Left lung (tissue), 10 donors: ENCODE results near the gene RANBP17. TPM values are rescaled to one million over a fixed set of nuclear protein-coding genes. Genes with fewer than 3 reads are reported as not detected.
"Not testable (repeated sequence)": the region's sequence is repeated elsewhere in the genome, so short reads cannot be mapped to it uniquely, and the experiment has no call there.

Source experiments
- ATAC-seq: fragments of 200-7000 bp; cut with Tn5 transposase; one replicate; pipeline ENCODE4 v1.9.1; 2020; ENCODE audit warnings: moderate library complexity
- DNase-seq, 4 donors: peaks; one replicate each; pipeline ENCODE4 v3.0.0-alpha.2; 2013 to 2020
- H3K27ac ChIP-seq, 2 donors: fragments of 200-600 bp; sonication (generic) in 1 of 2; one replicate each; pipeline versions ENCODE4 v1.5.0 to v1.8.0; 2020 to 2021
- H3K27me3 ChIP-seq, 2 donors: fragments of 200-600 bp; sonication (generic) in 1 of 2; one replicate each; pipeline versions ENCODE4 v1.5.0 to v1.8.0; 2020 to 2021
- H3K36me3 ChIP-seq, 2 donors: fragments of 200-600 bp; sonication (generic) in 1 of 2; one replicate each; pipeline versions ENCODE4 v1.5.0 to v1.8.0; 2020 to 2021
- H3K4me1 ChIP-seq, 2 donors: fragments of 200-600 bp; one replicate each; pipeline ENCODE4 v1.8.0; 2021
- H3K4me3 ChIP-seq, 2 donors: fragments of 200-600 bp; sonication (generic) in 1 of 2; one replicate each; pipeline versions ENCODE4 v1.5.0 to v1.8.0; 2020 to 2021; ENCODE audit warnings: mild to moderate bottlenecking in 1 of 2
- H3K9me3 ChIP-seq, 2 donors: fragments of 200-600 bp; sonication (generic) in 1 of 2; one replicate each; pipeline versions ENCODE4 v1.5.0 to v1.8.0; 2020 to 2021
- intact Hi-C, 2 donors: fragments of 100-400 bp; cut with DNase I; formaldehyde crosslinking; loops; one replicate each; pipeline versions ENCODE4 v1.11.2 to v1.14.2; 2022
- polyA plus RNA-seq, 6 donors: library from polyadenylated mRNA; unstranded; fragments of 120-200 nt; gene quantifications; one replicate each; pipeline ENCODE4 v1.2.1, GENCODE V29; 2013; ENCODE audit not compliant: insufficient read length in 6 of 6
- total RNA-seq, 2 donors: library from RNA; stranded (reverse); fragmentation: NEBNext Ultra II Directional; extraction: Animal tissue kit (Norgen Biotek cat#: 25700); gene quantifications; one replicate each; pipeline ENCODE4 v1.2.1, GENCODE V29; 2021
- TF ChIP-seq, protein P1 (sequence below), 2 donors: fragments of 200-600 bp; sonication (generic) in 1 of 2; IDR thresholded peaks; one replicate each; pipeline versions ENCODE4 v1.5.0 to v1.8.0; 2021; ENCODE audit warnings: antibody characterized with exemption in 2 of 2
- donor health status: DM: no; HTN: yes; CAD: no.
- donor health status: DM: no; HTN: no; CAD: no.

Gene RANBP17
- total and polyA plus RNA-seq, 8 donors = 17.0 to 44.5 (median 33.7) TPM

DNA sequence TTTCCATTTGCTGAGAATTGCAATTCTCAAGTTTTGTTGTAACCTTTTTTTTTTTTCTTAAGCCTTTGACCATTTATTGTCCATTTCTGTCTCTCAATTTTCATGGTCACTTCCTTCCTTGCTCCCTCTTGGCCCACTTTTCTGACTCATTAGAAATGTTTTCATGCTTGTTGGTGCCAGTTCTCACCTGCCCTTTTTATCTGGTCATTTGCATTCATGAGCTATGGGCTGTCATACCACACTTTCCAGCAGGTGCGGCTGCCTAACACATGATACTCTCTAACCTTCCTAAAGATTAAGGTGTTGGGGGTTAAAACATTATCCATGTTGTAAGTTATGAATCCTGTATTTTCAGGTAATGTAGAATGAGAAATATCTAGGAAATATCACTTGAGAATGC, 296.8 kb downstream of the RANBP17 start:
- TF ChIP-seq, protein P1, sequence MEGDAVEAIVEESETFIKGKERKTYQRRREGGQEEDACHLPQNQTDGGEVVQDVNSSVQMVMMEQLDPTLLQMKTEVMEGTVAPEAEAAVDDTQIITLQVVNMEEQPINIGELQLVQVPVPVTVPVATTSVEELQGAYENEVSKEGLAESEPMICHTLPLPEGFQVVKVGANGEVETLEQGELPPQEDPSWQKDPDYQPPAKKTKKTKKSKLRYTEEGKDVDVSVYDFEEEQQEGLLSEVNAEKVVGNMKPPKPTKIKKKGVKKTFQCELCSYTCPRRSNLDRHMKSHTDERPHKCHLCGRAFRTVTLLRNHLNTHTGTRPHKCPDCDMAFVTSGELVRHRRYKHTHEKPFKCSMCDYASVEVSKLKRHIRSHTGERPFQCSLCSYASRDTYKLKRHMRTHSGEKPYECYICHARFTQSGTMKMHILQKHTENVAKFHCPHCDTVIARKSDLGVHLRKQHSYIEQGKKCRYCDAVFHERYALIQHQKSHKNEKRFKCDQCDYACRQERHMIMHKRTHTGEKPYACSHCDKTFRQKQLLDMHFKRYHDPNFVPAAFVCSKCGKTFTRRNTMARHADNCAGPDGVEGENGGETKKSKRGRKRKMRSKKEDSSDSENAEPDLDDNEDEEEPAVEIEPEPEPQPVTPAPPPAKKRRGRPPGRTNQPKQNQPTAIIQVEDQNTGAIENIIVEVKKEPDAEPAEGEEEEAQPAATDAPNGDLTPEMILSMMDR (IDR thresholded peaks at IDR 0.05) = no peak
- no peaks in the 10 kb centered on the region for H3K27me3 ChIP-seq
- intact Hi-C loops = no loop called here
- DNase-seq (no peak), ATAC-seq (no peak)
- H3K36me3 ChIP-seq = no peaks in the 10 kb centered on the region
- no peaks in the 10 kb centered on the region for H3K9me3 ChIP-seq
- H3K27ac ChIP-seq = no peak overlapping the region
- H3K4me3 ChIP-seq = no peak overlapping the region
- no peaks in the 10 kb centered on the region for H3K4me1 ChIP-seq

DNA sequence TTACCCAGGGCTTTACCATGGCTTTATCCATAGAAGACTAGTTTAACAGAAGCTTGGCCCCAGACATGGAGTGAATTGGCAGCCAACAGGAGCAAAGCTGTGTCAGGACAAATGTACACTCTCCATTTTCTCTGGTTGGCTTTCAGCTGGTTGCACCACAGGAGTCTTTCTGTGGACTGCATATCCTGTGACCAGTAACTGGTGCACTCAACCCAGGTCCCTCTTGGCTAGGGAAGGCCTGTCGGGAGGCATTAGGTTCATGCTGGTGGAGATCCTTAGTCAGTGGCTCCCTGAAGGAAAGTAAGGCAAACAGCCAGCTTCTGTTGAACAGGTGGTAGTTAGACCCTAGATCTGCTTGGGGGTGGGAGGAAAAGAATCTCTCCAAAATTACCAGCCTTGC, 300.3 kb downstream of the RANBP17 start:
- Histone ChIP-seq H3K4me3 (no peak overlapping the region), H3K27ac (no peak overlapping the region), H3K4me1 (no peaks in the 10 kb centered on the region), H3K9me3 (no peaks in the 10 kb centered on the region), H3K27me3 (no peaks in the 10 kb centered on the region), H3K36me3 (no peaks in the 10 kb centered on the region)
- DNase-seq (no peak), ATAC-seq (no peak)
- TF ChIP-seq, protein P1 (IDR thresholded peaks at IDR 0.05) = no peak
- intact Hi-C loops = no loop called here

DNA sequence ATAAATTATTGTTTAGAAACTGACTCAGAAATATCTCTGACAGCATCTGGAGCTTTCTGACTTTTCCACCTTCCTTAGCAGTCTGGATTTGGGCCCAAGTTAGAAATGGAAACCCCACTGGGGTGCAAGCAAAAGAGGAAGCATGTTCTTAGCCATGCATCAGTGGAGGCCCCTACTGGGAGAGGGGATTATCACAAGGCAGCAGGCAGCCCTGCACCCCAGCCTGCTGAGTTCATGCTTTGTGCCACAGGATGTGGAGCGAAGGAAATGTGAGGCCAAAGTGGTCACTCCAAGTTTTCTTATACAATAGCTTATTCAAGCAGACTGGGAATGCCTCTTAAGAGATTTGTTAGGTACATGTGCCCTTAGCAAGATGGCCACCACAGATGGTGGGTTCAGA, 300.8 kb downstream of the RANBP17 start:
- DNase-seq (no peak), ATAC-seq (peak; percentile 57)
- Histone ChIP-seq H3K27me3 (no peaks in the 10 kb centered on the region), H3K9me3 (no peaks in the 10 kb centered on the region), H3K36me3 (no peaks in the 10 kb centered on the region), H3K27ac (no peak overlapping the region), H3K4me3 (no peak overlapping the region), H3K4me1 (no peaks in the 10 kb centered on the region)
- intact Hi-C loops = no loop called here
- TF ChIP-seq, protein P1 (IDR thresholded peaks at IDR 0.05) = peak in 1 of 2 donors; percentile 17

DNA sequence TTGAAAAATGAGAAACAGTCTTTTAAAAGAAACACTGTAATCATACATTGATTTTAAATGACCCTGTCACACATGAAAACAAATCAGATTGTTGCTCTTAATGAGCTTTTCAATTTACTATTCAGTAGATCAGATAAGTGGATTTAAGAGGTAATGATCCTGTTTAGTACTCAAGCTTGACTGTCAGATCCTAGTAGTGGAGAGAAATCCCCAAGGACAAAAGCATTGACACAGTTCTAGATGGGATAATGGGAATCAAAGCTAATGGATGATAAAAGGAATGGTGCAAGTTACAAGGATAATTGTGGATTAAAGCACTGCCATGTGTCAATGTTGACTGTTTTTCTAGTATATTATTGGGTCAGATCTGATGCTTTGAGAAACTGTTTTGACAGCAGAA, 304.9 kb downstream of the RANBP17 start:
- Histone ChIP-seq H3K27ac (no peak overlapping the region), H3K4me3 (no peak overlapping the region), H3K36me3 (no peaks in the 10 kb centered on the region), H3K4me1 (no peaks in the 10 kb centered on the region), H3K27me3 (no peaks in the 10 kb centered on the region), H3K9me3 (no peaks in the 10 kb centered on the region)
- ATAC-seq (no peak), DNase-seq (no peak)
- intact Hi-C loops = no loop called here
- TF ChIP-seq, protein P1 (IDR thresholded peaks at IDR 0.05) = no peak

DNA sequence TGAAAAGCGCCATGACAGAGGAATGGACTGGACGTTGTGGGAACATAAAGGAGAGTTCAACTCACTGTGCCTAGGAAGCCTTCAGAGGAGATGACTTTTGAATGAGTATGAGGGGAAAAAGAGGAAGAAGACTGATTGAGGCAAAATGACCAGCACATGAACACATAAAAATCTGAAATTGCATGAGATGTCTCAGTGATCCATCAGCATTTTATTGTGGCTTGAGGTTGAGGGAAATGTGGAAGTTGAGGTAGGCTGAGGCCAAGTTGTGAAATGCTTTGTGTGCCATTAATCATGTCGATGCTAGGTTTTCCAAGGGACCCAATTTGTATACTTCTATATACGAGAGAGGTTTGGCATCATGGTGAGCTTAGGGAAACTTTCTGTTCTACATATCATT, 306.4 kb downstream of the RANBP17 start:
- no peaks in the 10 kb centered on the region for H3K27me3 ChIP-seq
- no peak for DNase-seq
- H3K4me1 ChIP-seq = no peaks in the 10 kb centered on the region
- no peak overlapping the region for H3K27ac ChIP-seq
- H3K4me3 ChIP-seq = no peak overlapping the region
- intact Hi-C loops = no loop called here
- ATAC-seq = no peak
- TF ChIP-seq, protein P1 (IDR thresholded peaks at IDR 0.05) = no peak
- H3K36me3 ChIP-seq = no peaks in the 10 kb centered on the region
- no peaks in the 10 kb centered on the region for H3K9me3 ChIP-seq

DNA sequence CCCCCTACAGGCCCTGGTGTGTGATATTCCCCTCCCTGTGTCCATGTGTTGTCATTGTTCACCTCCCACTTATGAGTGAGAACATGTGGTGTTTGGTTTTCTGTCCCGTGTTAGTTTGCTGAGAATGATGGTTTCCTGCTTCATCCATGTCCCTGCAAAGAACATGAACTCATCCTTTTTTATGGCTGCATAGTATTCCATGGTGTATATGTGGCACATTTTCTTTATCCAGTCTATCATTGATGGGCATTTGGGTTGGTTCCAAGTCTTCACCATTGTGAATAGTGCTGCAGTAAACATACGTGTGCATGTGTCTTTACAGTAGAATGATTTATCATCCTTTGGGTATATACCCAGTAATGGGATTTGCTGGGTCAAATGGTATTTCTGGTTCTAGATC, 313.1 kb downstream of the RANBP17 start:
- H3K36me3 ChIP-seq, intact Hi-C loops, H3K4me3 ChIP-seq, ATAC-seq, H3K4me1 ChIP-seq, H3K27ac ChIP-seq, H3K27me3 ChIP-seq, H3K9me3 ChIP-seq, DNase-seq: not testable (repeated sequence)
